ENCODE measurements around the gene SORT1.

- TF ChIP-seq CTCF (IDR thresholded peaks at IDR 0.05) (no peak), POLR2A (IDR thresholded peaks at IDR 0.05) (no peak)
Observed at GRCh38 chr1:109259674-109260557, 137.8 kb downstream of the SORT1 start.
